GM18868 (cell line): Measurements from ENCODE around the gene OSBPL10.
"Not testable (repeated sequence)": the region's sequence is repeated elsewhere in the genome, so short reads cannot be mapped to it uniquely, and the experiment has no call there.

Experiments
- ATAC-seq: cut with Tn5 transposase; IDR thresholded peaks from one replicate; pipeline ENCODE4 v1.9.1; 2021; ENCODE audit warnings: mild to moderate bottlenecking, moderate library complexity; ENCODE audit not compliant: unreplicated experiment

The OSBPL10 gene

DNA sequence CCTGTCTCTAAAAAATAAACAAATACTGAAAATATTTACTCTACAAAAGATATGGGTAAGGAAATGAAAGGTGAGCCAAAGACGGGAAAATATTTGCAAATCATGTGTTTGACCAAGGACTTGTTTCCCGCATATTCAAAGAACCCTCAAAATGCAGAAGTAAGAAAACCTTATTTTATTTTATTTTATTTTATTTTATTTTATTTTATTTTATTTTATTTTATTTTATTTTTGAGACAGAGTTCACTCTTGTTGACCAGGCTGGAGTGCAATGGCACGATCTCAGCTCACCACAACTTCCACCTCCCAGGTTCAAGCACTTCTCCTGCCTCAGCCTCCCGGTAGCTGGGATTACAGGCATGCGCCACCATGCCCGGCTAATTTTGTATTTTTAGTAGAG, 11.9 kb upstream of the OSBPL10 start:
- not testable (repeated sequence) for ATAC-seq

DNA sequence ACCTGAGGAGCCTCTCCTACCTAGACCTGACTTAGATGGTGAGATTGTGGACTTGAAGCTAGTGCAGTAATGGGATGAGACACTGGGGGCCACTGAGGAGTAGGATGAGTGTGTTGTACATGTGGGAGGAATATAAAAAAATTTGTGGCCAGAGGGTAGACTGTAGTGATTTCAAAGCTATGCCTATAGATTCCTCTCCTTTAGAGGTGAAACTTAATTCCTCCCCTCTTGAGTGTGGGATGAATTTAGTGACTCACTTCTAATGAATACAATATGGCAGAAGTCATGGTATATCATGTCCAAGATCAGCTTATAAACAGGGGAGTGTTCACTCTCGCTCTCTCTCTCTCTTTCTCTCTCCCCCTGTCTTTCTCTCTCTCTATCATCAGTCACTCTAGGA, 7.2 kb upstream of the OSBPL10 start:
- no peak for ATAC-seq

DNA sequence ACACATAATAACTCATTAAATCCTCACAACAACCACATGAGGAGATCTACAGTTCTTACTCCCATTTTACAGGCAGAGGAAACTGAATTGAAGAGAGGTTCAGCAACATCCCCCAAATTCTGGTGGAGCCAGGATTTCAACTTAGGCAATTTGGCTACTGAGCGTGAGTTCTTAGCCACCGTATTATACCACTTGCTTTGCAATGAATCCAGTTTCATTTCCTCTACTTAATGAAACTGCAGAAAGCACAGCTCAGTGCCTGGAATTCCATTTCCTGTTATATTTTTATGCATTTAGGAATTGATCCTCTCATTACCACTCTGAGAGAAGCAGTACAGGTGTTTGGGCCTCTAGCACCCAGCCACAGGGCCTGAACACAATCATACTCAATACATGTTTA, 4.8 kb upstream of the OSBPL10 start:
- no peak for ATAC-seq

DNA sequence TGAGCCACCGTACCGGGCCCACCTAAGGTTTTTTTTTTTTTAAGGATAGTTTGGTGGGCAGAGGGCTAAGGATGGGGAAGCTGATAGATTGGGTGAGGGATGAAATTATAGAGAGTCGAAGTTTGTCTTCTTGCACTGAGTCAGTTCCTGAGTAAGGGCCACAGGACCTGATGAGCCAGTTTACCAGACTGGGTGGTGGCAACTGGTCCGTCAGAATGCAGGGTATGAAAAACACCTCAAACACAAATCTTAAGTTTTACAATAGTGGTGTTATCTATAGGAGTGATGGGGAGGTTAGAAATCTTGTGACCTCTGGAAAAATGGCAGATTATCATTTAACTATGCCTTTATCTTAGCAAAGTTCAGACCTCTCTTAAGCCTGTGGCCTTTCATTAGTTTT, 3.3 kb upstream of the OSBPL10 start:
- ATAC-seq, result no peak

DNA sequence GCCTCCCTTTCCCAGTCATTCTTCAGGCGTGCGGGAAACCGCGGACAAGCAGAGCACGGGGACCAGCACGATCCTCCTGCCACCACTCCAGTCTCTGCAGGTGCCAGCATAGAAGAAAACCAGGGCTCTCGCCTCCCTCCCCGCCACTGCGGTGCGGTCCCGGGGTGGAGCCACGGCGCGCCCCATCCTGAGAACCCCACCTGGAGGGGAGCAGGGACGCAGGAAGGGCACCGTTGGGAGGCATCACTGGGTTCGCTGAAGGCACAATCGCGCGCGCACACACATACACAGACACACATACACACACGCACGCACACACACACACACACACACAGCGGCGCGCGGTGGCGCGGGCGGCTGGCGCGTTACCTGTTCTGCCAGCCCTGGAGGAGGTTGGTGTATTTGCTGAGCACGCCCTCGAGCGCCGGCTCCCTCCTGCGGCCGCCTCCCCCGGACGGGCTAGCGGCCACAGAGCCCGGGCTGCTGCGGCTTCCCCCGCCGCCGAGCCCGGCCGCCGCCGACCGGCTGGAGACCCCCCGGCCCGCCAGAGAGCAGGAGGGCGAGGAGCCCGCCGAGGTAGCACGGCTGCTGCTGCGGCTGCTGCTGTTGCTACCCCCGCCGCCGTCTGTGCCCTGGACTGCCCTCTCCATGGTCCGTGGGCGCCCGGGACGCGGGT, 394 bp downstream of the OSBPL10 start:
- ATAC-seq, result no peak

DNA sequence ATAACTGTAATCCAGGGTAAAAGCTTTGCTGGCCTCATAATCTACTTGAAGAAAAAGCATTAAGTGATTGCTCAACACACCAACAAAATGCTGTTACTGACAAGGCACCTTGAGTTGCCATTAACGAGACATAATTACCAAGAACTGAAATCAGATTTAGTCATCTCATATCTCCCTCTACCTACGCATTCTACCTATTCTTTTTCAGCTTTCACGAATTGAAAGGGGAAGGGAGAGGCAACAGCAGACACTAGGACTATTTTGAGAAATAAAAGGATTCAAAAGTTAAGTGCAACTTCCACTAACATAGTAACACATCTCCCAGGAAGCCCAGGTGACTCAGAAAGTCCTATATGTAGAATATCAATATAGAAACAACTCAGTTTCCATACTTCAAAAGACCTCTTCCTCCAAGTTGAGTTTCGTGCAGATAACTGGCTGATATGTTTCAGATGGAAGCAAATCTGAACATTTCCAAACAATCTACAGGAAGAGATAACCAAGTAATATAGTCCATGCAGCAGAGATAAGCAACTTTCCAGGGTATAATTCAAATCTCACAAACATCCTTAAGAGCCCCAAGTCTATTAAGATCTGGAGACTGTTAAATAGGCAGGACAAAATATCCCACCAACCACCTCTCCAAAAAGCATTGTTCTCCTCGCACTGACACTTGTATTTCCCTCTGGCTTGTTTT, 1.9 kb downstream of the OSBPL10 start:
- ATAC-seq, result peak; percentile 56

DNA sequence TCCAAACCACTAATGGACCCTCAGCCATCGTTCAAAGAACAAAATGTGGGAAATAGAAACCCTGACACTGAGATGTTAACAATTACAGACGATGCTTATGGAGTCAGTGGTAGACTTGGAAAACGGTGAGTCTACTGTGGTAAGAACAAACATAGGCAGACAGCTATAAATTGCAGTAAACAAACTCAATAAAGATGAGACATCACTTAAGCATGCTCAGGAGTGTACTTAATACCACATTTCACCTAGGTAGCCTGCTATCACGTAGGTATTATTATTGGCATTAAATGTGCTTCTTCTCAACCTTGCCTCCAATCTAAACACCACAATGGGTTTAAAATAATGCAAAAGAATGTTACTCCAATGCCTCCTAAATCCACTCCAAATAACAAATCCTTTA, 2.5 kb downstream of the OSBPL10 start:
- no peak for ATAC-seq

DNA sequence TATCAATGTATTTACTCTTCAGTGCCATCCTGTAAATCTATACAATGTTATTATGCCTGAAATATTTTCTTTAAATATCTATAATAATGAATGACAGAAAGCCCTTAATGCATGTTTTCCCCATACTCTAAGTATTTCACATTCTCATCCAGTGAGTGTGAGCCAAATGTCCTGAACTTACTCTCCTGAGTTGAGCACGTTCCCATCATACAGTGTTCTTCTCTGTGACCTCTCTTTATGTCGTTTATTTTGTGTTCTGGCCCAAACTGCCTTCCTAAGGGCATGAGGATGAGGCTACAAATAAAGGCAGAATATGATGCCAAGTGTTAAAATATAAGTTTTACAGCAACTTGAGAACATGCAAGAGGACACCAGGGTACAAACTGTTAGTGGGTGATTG, 3.3 kb downstream of the OSBPL10 start:
- ATAC-seq, result no peak

DNA sequence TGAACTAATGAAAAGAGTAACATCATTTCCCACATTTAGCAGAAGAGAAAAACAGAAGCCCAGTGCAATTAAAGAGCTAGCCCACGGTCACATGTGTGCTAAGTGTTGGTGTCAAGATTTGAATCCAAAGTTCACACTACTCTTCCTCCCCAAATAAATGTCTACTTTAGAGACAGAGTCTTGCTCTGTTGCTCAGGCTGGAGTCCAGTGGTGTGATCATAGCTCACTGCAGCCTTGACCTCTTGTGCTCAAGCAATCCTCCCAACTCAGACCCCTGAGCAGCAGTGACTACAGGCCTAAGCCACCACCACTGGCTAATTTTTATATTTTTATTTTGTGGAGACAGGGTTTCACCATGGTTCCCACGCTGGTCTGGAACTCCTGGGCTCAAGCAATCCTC, 4.8 kb downstream of the OSBPL10 start:
- no peak for ATAC-seq

DNA sequence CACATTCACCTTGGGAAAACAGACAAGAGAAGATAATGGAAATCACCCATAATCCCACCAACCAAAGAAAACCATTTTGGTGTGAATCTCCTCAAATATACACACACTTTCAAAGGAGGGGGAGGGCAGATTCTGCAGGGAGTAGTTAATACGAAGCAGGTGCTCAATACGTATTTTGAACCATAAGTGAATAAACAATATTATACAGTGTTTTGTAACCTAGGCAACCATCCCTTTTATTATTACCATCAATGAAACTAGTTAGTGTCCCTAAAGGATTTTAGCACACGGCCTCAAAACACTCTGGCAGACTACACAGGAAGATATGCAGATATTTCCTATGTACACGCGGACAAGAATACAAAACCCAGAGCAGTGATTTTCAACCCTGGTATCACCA, 6.1 kb downstream of the OSBPL10 start:
- ATAC-seq, result no peak

DNA sequence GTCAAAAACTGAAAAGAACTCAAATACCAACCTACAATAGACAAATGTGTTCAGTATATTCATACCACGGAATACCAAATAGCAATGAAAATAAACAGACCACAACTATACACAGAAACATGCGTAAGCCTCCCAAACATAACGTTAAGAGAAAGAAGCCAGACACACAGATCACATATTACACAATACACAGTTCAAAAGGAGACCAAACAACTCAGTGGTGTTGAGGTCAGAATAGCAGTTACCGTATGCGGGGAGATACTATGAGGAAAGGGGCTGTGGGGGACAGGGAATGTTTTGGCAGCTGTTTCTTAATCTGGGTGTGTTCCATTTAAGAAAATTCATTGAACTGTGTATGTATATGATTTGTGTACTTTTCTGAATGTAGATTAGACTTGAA, 6.6 kb downstream of the OSBPL10 start:
- no peak for ATAC-seq

DNA sequence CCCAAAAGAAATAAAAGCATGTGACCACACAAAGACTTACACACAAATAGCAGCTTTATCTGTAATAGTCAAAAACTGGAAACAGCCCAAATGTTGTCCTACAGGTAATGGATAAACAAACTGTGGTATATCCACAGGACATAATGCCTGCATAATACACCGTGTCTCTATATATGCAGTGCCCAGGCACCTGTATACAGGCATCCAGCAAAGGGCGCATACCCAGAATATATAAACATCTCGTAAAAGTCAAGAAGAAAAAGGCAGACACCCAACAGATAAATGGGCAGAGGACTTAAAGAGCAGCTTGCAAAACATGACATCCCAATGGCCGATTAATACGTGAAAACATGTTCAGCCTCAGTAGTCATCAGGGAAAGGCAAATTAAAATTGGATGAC, 7.2 kb downstream of the OSBPL10 start:
- ATAC-seq, result no peak

DNA sequence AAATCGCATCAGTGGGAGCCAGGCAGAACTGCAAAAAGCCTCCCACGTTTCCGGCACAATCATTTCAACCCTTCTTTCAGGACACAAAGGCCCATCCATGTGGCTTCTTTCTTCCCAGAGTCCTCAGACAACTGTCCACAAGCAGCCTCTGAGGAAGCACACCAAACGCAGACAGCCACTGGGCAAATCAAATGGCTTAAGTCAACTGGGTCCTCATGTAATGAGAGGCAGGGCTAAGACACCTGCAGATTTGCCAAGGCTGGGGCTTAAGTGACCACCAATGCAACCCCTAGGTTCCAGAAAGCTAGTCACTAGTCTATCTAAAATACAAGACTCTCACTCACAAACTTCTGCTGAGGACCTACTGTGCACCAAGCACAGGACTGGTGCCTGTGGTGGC, 8.0 kb downstream of the OSBPL10 start:
- no peak for ATAC-seq

DNA sequence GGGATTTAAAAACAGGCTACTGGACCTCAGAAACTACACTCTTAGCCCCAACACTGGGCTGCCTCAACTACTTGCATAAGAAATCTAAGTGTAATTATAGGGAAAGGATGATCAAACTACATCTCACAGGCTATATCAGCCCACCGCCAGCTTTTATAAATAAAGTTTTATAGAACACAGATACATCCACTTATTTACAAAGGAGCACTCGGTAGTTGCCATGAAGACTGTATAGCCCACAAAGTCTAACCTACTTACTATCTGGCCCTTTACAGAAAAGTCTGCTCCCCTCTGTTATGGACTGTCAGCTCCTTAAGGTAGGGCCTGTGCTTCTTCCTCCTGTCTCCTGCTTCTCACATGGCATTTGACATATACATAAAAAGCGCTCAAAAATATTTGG, 9.5 kb downstream of the OSBPL10 start:
- no peak for ATAC-seq

DNA sequence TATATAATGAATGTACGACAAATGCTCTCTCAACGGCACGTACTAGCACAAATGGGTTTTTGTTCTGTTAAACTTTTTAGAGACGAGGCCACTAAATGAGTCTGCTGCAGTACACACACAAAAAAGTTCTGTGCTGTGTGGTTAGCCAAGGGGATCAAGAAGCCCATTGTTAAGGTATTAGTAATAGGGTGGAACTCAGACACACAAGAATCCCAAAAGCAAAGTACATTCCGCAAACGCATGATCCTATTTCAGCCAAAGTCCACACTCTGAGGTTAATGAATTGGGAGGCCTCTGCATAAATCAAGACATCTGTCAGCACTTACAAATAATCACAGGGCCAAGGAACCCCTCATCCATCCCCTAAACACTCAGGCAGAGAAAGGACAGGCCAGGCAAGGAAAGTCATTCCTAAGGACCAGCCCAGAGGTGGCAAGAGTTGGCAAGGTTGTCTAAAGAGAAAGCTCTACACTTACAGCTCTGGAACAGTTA, 12.1 kb downstream of the OSBPL10 start:
- ATAC-seq, result no peak

DNA sequence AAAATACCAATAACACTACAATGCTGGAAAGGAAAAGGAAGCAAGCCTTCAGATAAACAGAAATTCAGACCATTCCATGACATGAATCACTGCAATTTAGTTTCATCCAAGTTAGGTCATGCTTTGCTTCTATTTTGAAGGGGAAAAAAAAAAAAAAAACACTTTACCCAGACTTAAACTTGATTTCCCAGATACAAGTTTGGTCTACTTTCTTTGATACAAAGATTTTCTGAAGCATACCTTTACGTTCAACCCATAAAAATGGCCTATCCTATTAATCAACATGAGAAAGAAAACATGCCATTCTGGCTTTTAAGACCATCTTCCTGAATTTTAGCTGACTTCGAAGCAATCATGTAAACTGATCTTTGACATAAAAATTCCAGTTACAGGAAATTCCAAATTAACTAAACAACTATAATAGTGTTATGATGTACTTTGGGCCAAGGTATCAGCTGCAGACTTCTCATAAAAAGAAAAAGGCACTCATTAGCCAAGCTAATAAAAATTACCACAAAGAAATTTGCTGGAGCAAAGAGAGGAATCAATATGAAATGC, 12.6 kb downstream of the OSBPL10 start:
- ATAC-seq, result no peak

DNA sequence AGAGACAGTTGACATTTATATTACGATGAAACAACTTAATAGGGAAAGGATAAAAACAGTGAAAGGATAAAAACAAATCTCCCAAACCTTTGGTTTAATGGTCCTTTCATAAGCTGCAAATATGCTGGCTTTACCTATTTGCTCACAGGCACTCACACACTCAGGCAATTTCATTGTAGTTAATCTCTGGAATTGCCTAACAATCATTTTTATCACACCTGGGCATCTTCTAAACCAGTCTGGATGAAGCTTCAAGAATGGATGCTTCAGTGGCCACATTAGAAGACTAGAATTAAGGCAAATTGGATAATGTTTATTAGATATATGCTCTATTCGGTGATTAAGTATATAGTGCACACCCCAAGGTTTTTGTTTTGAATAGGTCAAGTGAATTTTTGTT, 13.5 kb downstream of the OSBPL10 start:
- ATAC-seq, result no peak

DNA sequence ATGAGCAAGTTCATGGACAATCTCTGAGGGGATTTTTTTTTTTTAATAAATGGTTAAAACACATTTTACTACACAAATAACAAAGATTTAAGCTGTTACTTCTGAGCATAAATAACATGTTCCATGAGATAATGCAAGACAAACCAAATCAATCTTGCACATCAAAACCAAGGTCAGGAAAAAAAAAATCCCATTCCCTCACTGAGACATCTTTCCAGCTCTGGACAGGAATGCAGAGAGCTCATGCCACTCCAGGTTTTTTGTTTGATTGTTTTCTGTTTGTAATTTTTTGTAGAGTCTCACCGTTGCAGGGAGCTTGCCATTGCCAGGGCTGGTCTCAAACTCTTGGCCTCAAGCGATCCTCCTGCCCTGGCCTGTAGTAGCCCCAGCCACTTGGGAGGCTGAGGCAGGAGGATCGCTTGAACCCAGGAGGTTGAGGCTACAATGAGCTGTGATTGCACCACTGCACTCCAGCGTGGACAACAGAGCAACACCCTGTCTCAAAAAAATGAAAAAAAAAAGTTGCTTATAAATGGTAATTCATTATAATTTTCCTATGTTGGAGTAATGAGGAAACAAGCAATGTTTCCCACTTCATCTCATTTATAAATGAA, 14.0 kb downstream of the OSBPL10 start:
- no peak for ATAC-seq

DNA sequence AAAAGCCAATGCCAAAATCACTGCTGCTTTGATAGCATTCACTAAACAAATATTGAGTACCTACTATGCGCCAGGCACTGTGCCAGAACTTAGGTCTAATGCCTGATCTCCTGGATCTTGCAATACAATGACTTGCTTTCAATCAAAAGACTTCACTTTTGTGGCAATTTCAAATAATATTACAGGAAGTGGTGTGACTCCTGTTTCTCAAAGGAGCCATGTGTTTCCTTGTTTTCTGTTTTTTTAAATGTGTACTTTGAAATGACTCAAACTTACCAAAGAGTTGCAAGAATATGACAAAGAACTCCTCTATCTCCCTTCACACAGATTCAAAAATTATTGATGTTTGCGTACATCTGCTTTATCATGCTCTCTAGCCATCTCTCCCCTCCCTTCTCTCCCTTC, 18.3 kb downstream of the OSBPL10 start:
- ATAC-seq, result no peak

DNA sequence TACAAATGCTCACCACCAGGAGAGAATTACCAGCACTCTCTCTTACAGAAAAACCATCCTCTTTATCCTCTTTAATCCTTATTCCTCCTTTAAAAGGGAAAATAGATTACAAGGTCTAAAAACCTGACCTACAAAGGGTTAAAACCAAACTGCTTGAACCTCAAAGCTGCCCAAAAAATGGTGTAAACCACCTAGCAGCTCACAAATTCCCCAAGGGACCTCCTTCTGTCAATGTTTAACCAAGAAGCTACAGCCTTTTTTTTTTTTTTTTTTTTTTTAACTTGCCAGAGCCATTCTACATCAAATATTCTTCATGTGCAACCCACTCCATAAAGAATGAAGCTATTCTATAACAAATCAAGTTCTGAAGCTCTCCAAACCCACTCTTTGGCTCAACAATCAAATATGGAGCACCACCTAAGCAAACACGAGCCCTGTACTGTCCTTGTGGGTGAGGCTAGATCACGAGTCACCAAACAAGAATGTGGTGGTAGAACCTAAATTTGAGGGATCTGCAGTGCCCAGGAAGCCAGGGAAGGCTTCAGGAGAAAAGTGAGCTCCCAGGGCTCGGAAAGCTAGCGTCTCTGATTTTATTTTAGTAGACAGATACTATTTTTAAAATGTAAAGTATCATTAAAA, 20.1 kb downstream of the OSBPL10 start:
- no peak for ATAC-seq

DNA sequence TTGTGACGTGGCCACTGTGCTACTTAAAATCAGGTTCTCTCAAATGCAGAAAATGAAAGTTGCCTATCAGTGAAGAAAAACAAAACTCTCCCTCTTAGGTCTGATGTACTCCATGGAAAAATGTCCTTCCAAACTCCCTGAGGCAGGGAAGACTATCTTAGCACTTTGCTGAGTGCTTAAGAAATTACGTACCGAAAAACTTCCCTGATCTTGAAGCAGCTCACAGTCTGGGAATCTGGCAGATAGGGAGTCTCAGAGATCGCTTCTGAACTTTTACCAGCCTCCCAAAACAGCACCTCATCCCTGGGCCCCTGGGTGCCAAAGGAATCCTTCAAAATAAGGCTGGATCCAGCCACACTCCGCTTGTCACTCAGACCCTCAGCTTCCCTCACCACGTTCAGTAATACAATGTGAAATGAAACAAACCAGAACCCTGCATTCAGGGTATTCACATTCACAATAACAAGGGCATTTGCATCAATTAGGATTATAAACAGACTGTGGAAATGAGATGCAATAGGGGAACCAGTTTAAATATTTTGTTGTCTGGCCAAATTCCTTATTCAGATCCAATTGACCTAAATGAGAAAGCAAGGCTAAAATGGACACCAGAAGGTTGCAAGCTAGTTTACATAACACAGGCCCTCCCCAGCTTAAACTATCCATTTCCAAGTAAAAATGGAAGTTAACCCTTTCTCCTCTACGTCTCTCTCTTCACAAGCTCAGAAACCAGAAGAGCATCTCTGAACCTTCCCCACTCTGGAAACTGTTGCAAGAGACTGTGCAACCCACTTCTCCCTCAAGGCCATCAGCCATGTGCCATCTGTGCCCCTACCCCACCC, 20.9 kb downstream of the OSBPL10 start:
- ATAC-seq, result no peak
